Osteoblast (primary cell): ENCODE measurements around the gene NYNRIN. TPM values are rescaled to one million over a fixed set of nuclear protein-coding genes. Genes with fewer than 3 reads are reported as not detected.

Source experiments
- DNase-seq: peaks from one replicate; pipeline ENCODE4 v3.0.0; 2011; ENCODE audit warnings: low spot score, mixed read lengths; ENCODE audit not compliant: insufficient read length; ENCODE audit errors: missing footprints
- H2AFZ ChIP-seq: 2 replicates; pipeline ENCODE4 v1.6.0; 2011; ENCODE audit warnings: mild to moderate bottlenecking, low read length
- H3K27ac ChIP-seq: 2 replicates; pipeline ENCODE4 v1.5.1; 2011; ENCODE audit warnings: mild to moderate bottlenecking, low read depth, low read length, moderate library complexity
- H3K27me3 ChIP-seq: 2 replicates; pipeline ENCODE4 v1.6.0; 2012; ENCODE audit warnings: mild to moderate bottlenecking, control low read depth, inconsistent platforms, low read length, moderate library complexity; ENCODE audit not compliant: insufficient read depth
- H3K36me3 ChIP-seq: 2 replicates; pipeline ENCODE4 v1.5.1; 2011; ENCODE audit warnings: mild to moderate bottlenecking, low read length, control low read depth, moderate library complexity; ENCODE audit not compliant: insufficient read depth
- H3K4me1 ChIP-seq: 2 replicates; pipeline ENCODE4 v1.5.1; 2011; ENCODE audit warnings: mild to moderate bottlenecking, low read length, control low read depth, moderate library complexity; ENCODE audit not compliant: insufficient read depth
- H3K4me2 ChIP-seq: 2 replicates; pipeline ENCODE4 v1.6.0; 2011; ENCODE audit warnings: mild to moderate bottlenecking, low read length; ENCODE audit not compliant: insufficient read depth
- H3K4me3 ChIP-seq: fragments of 200-600 bp; sonication (generic); 3 replicates; pipeline ENCODE4 v1.5.1; 2012; ENCODE audit warnings: mild to moderate bottlenecking, low read length, inconsistent platforms; ENCODE audit not compliant: insufficient read depth
- H3K79me2 ChIP-seq: 2 replicates; pipeline ENCODE4 v1.6.0; 2012; ENCODE audit warnings: mild to moderate bottlenecking, low read length, control low read depth, inconsistent platforms; ENCODE audit not compliant: insufficient read depth
- H3K9me3 ChIP-seq: 2 replicates; pipeline ENCODE4 v1.5.1; 2011; ENCODE audit warnings: low read depth, low read length, control low read depth
- H4K20me1 ChIP-seq: 2 replicates; pipeline ENCODE4 v1.6.0; 2012; ENCODE audit warnings: mild to moderate bottlenecking, low read length, control low read depth; ENCODE audit not compliant: insufficient read depth
- CTCF ChIP-seq: IDR thresholded peaks from 2 replicates; pipeline ENCODE4 v1.5.1; 2011; ENCODE audit warnings: mild to moderate bottlenecking, low read depth, low read length, moderate library complexity; ENCODE audit errors: extremely low read depth
- total RNA-seq: library from RNA; depleted of rRNA; stranded (reverse); fragments of >200 nt; gene quantifications from 2 replicates; pipeline ENCODE4 v1.2.3, GENCODE V29; 2012

Gene NYNRIN
- total RNA-seq, 1 donor: 7.2 TPM

DNA sequence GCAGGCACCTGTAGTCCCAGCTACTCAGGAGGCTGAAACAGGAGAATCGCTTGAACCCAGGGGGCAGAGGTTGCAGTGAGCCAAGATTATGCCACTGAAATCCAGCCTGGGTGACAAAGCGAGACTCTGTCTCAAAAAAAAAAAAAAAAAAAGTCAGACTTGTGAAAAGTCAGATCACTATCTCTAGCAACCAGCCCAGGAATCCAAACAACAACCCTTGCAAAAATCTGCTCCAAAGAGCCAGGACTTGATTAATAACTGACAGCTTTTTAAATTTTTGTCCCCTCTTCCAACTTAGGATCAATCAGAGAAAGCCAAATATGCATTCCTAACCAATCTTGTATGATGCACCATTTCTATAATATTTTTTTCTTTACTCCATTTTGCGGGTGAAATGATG is 38.5 kb upstream of the NYNRIN start:
- no peak overlapping the region for H3K4me3 ChIP-seq
- H4K20me1 ChIP-seq: no peaks in the 10 kb centered on the region
- TF ChIP-seq CTCF: no peak
- DNase-seq: peak; percentile 51
- H3K9me3 ChIP-seq: no peaks in the 10 kb centered on the region
- H3K27ac ChIP-seq: no peak overlapping the region
- no peaks in the 10 kb centered on the region for H3K36me3 ChIP-seq
- no peak overlapping the region for H3K4me2 ChIP-seq
- no peak overlapping the region for H2AFZ ChIP-seq
- peaks cover 37% of the 10 kb centered on the region for H3K4me1 ChIP-seq
- H3K27me3 ChIP-seq: no peaks in the 10 kb centered on the region
- no peaks in the 10 kb centered on the region for H3K79me2 ChIP-seq

DNA sequence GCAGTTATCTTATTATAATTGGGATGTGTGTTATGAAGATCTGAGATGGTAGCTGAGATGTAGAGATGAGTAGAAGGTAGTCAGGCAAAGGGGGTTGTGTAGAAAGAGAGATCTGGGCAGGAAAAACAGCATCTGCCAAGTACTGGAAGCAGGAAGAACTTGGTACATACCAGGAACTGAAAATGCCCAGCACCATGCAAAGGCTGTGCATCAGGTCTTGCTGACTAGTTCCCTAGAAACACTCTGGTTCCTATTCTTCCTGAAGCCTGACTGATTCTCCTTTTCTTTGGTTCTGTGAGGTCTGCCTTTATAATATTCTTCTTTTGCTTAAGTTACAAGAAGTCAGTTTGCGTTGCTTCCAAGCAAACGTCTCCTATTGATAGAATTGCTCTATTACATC is 37.5 kb upstream of the NYNRIN start:
- peaks cover 46% of the 10 kb centered on the region for H3K4me1 ChIP-seq
- no peak for TF ChIP-seq CTCF
- DNase-seq: no peak
- H3K27ac ChIP-seq: peak overlapping the region; percentile 92
- no peaks in the 10 kb centered on the region for H3K27me3 ChIP-seq
- H4K20me1 ChIP-seq: no peaks in the 10 kb centered on the region
- no peak overlapping the region for H3K4me3 ChIP-seq
- no peak overlapping the region for H3K4me2 ChIP-seq
- no peaks in the 10 kb centered on the region for H3K36me3 ChIP-seq
- no peak overlapping the region for H2AFZ ChIP-seq
- H3K79me2 ChIP-seq: no peaks in the 10 kb centered on the region
- H3K9me3 ChIP-seq: no peaks in the 10 kb centered on the region

DNA sequence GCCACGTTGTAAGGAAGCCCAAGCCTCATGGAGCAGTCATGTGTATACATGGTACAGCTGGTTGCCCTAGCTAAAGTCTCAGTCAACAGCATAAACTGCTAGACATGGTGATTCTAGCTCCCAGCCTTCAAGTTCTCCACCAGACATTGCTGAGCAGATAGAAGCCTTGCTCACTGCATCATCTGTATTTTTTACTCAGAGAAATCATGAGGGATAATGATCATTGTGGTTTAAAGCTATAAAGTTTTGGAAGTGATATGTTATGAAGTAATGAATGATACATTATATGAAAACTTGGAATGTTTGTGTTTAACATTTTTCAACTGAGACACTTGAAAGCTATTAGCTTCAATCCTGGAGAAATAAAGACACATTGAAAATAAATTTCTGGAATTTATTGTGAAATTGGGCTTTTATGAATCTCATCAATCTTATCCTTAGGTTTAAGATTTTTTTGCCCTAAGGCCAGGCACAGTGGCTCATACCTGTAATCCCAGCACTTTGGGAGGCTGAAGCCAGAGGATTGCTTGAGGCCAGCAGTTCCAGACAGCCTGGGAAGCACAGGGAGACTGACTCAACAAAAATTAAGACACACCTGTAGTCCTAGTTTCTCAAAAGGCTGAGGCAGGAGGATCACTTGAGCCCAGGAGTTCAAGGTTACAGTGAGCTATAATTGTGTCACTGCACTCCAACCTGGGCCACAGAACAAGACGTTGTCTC is 36.4 kb upstream of the NYNRIN start:
- Histone ChIP-seq H4K20me1 (no peaks in the 10 kb centered on the region), H3K27ac (peak overlapping the region; percentile 92), H3K79me2 (peaks cover under 1% of the 10 kb centered on the region), H3K36me3 (no peaks in the 10 kb centered on the region), H3K27me3 (no peaks in the 10 kb centered on the region), H3K4me1 (peaks cover 52% of the 10 kb centered on the region), H3K9me3 (no peaks in the 10 kb centered on the region), H3K4me3 (no peak overlapping the region), H2AFZ (peak overlapping the region; percentile 45), H3K4me2 (peak overlapping the region; percentile 23)
- TF ChIP-seq CTCF: no peak
- peak; percentile 62 for DNase-seq

GRCh38 chr14:24363401-24363800 is 35.4 kb upstream of the NYNRIN start:
- H3K79me2 ChIP-seq: peaks cover 6% of the 10 kb centered on the region
- H3K36me3 ChIP-seq: no peaks in the 10 kb centered on the region
- no peaks in the 10 kb centered on the region for H4K20me1 ChIP-seq
- no peak overlapping the region for H3K27ac ChIP-seq
- no peak for DNase-seq
- no peak overlapping the region for H2AFZ ChIP-seq
- H3K4me3 ChIP-seq: no peak overlapping the region
- TF ChIP-seq CTCF: no peak
- no peak overlapping the region for H3K4me2 ChIP-seq
- no peaks in the 10 kb centered on the region for H3K27me3 ChIP-seq
- H3K9me3 ChIP-seq: no peaks in the 10 kb centered on the region
- peaks cover 56% of the 10 kb centered on the region for H3K4me1 ChIP-seq
